ENCODE results near the gene RTRAF. TPM values are rescaled to one million over a fixed set of nuclear protein-coding genes. Genes with fewer than 3 reads are reported as not detected.

The RTRAF gene
- total RNA-seq, 1 experiment from 2014 or later, result 184 TPM

GRCh38 chr14:52051871-52052270 lies 62.5 kb downstream of the RTRAF start:
- TF ChIP-seq EZH2 (IDR thresholded peaks at IDR 0.05; ENCODE audit: low read depth), result no peak
- TF ChIP-seq CTCF (conservative IDR thresholded peaks at IDR 0.05), result no peak
- BruUV-seq (replicated peaks), result no TSS peak
- DNase-seq, result no peak
- Histone ChIP-seq H3K9me2 (ENCODE audit: insufficient read depth) (no peaks in the 10 kb centered on the region; the same call in 1 of the 2 replicates), H3F3A (ENCODE audit: insufficient read depth, low read depth) (no peaks in the 10 kb centered on the region), H4K20me1 (ENCODE audit: insufficient read depth) (no peaks in the 10 kb centered on the region), H3K4me3 (no peak overlapping the region), H3K9me3 (ENCODE audit: insufficient read depth, low read depth) (no peaks in the 10 kb centered on the region), H3K27me3 (ENCODE audit: insufficient read depth, low read depth) (no peaks in the 10 kb centered on the region), H2AFZ (no peak overlapping the region), H3K27ac (no peak overlapping the region), H3K36me3 (ENCODE audit: low read depth) (no peaks in the 10 kb centered on the region), H3K79me2 (ENCODE audit: low read depth) (no peaks in the 10 kb centered on the region), H3K4me1 (replicated peaks; ENCODE audit: insufficient read depth) (no peaks in the 10 kb centered on the region), H3K4me2 (no peak overlapping the region)
- POLR2A ChIA-PET (ENCODE audit: unreplicated experiment), result no interaction called here
- intact Hi-C loops (cut with micrococcal nuclease; ENCODE audit: unreplicated experiment), result no loop called here
- CTCF ChIA-PET, result no interaction called here

- H3K79me2 ChIP-seq (ENCODE audit: low read depth), result no peaks in the 10 kb centered on the region
- no peak overlapping the region for H3K4me2 ChIP-seq
- H3K9me3 ChIP-seq (ENCODE audit: insufficient read depth, low read depth), result no peaks in the 10 kb centered on the region
- H2AFZ ChIP-seq, result no peak overlapping the region
- no peak overlapping the region for H3K27ac ChIP-seq
- H3K4me3 ChIP-seq, result no peak overlapping the region
- no peaks in the 10 kb centered on the region for H3F3A ChIP-seq (ENCODE audit: insufficient read depth, low read depth)
- intact Hi-C loops (cut with micrococcal nuclease; ENCODE audit: unreplicated experiment), result no loop called here
- POLR2A ChIA-PET (ENCODE audit: unreplicated experiment), result no interaction called here
- no peaks in the 10 kb centered on the region for H3K4me1 ChIP-seq (replicated peaks; ENCODE audit: insufficient read depth)
- DNase-seq, result no peak
- H3K36me3 ChIP-seq (ENCODE audit: low read depth), result no peaks in the 10 kb centered on the region
- no TSS peak for BruUV-seq (replicated peaks)
- no peaks in the 10 kb centered on the region for H3K27me3 ChIP-seq (ENCODE audit: insufficient read depth, low read depth)
- no peaks in the 10 kb centered on the region; the same call in 1 of the 2 replicates for H3K9me2 ChIP-seq (ENCODE audit: insufficient read depth)
- TF ChIP-seq CTCF (conservative IDR thresholded peaks at IDR 0.05) (no peak), EZH2 (IDR thresholded peaks at IDR 0.05; ENCODE audit: low read depth) (no peak)
- CTCF ChIA-PET, result no interaction called here
- no peaks in the 10 kb centered on the region for H4K20me1 ChIP-seq (ENCODE audit: insufficient read depth)
Observed at GRCh38 chr14:52052288-52052943, 63.1 kb downstream of the RTRAF start.

- Histone ChIP-seq H3K4me3 (no peak overlapping the region), H3K4me2 (no peak overlapping the region), H3K79me2 (ENCODE audit: low read depth) (no peaks in the 10 kb centered on the region), H3F3A (ENCODE audit: insufficient read depth, low read depth) (no peaks in the 10 kb centered on the region), H2AFZ (no peak overlapping the region), H3K27me3 (ENCODE audit: insufficient read depth, low read depth) (no peaks in the 10 kb centered on the region), H3K27ac (no peak overlapping the region), H4K20me1 (ENCODE audit: insufficient read depth) (no peaks in the 10 kb centered on the region), H3K9me3 (ENCODE audit: insufficient read depth, low read depth) (no peaks in the 10 kb centered on the region), H3K4me1 (replicated peaks; ENCODE audit: insufficient read depth) (no peaks in the 10 kb centered on the region), H3K36me3 (ENCODE audit: low read depth) (no peaks in the 10 kb centered on the region), H3K9me2 (ENCODE audit: insufficient read depth) (no peaks in the 10 kb centered on the region; the same call in 1 of the 2 replicates)
- ChIA-PET POLR2A (ENCODE audit: unreplicated experiment) (no interaction called here), CTCF (no interaction called here)
- TF ChIP-seq CTCF (conservative IDR thresholded peaks at IDR 0.05) (no peak), EZH2 (IDR thresholded peaks at IDR 0.05; ENCODE audit: low read depth) (no peak)
- no TSS peak for BruUV-seq (replicated peaks)
- no peak for DNase-seq
- intact Hi-C loops (cut with micrococcal nuclease; ENCODE audit: unreplicated experiment), result no loop called here
Observed at GRCh38 chr14:52053044-52053443, 63.7 kb downstream of the RTRAF start.

Measured in PC-9 (cell line).